Hepatocyte (in vitro differentiated cells): ENCODE data around the gene RABL2A. TPM values are rescaled to one million over a fixed set of nuclear protein-coding genes. Genes with fewer than 3 reads are reported as not detected.
"Not testable (repeated sequence)": the region's sequence is repeated elsewhere in the genome, so short reads cannot be mapped to it uniquely, and the experiment has no call there.

ENCODE experiments used
- DNase-seq: peaks from one replicate; pipeline ENCODE4 v3.0.0-alpha.2; 2016; ENCODE audit warnings: low spot score
- H2AFZ ChIP-seq: fragments of 200-600 bp; sonication (generic); 2 replicates; pipeline ENCODE4 v1.6.0; 2016; ENCODE audit warnings: antibody characterized with exemption, mild to moderate bottlenecking
- H3K27ac ChIP-seq: fragments of 200-600 bp; sonication (generic); 2 replicates; pipeline ENCODE4 v1.5.1; 2016; ENCODE audit warnings: mild to moderate bottlenecking
- H3K27me3 ChIP-seq: fragments of 200-600 bp; sonication (generic); 2 replicates; pipeline ENCODE4 v1.6.1; 2016
- H3K36me3 ChIP-seq: fragments of 200-600 bp; sonication (generic); replicated peaks from 2 replicates; pipeline ENCODE4 v1.5.1; 2016; ENCODE audit warnings: low read depth; ENCODE audit not compliant: insufficient read depth
- H3K4me1 ChIP-seq: fragments of 200-600 bp; sonication (generic); 2 replicates; pipeline ENCODE4 v1.5.1; 2016; ENCODE audit warnings: mild to moderate bottlenecking, moderate library complexity; ENCODE audit not compliant: insufficient read depth
- H3K4me2 ChIP-seq: fragments of 200-600 bp; sonication (generic); 2 replicates; pipeline ENCODE4 v1.6.0; 2016
- H3K4me3 ChIP-seq: fragments of 200-600 bp; sonication (generic); 2 replicates; pipeline ENCODE4 v1.5.1; 2016; ENCODE audit warnings: mild to moderate bottlenecking
- H3K79me2 ChIP-seq: fragments of 200-600 bp; sonication (generic); 2 replicates; pipeline ENCODE4 v1.6.0; 2017; ENCODE audit warnings: mild to moderate bottlenecking
- H3K9me2 ChIP-seq: fragments of 200-600 bp; sonication (generic); replicated peaks from 2 replicates; pipeline ENCODE4 v1.6.0; 2017; ENCODE audit warnings: mild to moderate bottlenecking; ENCODE audit not compliant: insufficient read depth
- H3K9me3 ChIP-seq: fragments of 200-600 bp; sonication (generic); 2 replicates; pipeline ENCODE4 v1.5.1; 2016; ENCODE audit warnings: low read depth, mild to moderate bottlenecking
- H4K20me1 ChIP-seq: fragments of 200-600 bp; sonication (generic); 2 replicates; pipeline ENCODE4 v1.6.0; 2016; ENCODE audit warnings: mild to moderate bottlenecking; ENCODE audit not compliant: insufficient read depth, poor library complexity, severe bottlenecking
- EZH2 ChIP-seq: fragments of 200-600 bp; sonication (generic); IDR thresholded peaks from 2 replicates; pipeline ENCODE4 v1.6.1; 2016; ENCODE audit warnings: antibody characterized with exemption, mild to moderate bottlenecking, borderline replicate concordance
- EZH2phosphoT487 ChIP-seq: fragments of 200-600 bp; sonication (generic); IDR thresholded peaks from one replicate; pipeline ENCODE4 v1.6.1; 2018; ENCODE audit warnings: antibody characterized with exemption, mild to moderate bottlenecking, low read depth, moderate library complexity; ENCODE audit not compliant: unreplicated experiment, severe bottlenecking
- WGBS: methylation state at CpG from one replicate; pipeline ENCODE4 v1.1.6; 2016; ENCODE audit warnings: low lambda C conversion rate; ENCODE audit errors: missing lambda C conversion rate; 5-methylcytosine and 5-hydroxymethylcytosine counted together
- microRNA-seq: library from miRNA; unstranded; fragments of <30 nt; microRNA quantifications from one replicate; pipeline ENCODE4, GENCODE V29; 2017
- polyA plus RNA-seq: library from polyadenylated mRNA; unstranded; fragments of >200 nt; fragmentation: Nextera tagmentation; extraction: Ambion mirVana; gene quantifications from 2 replicates; pipeline ENCODE4 v1.2.1, GENCODE V29; 2016
- small RNA-seq: library from RNA; depleted of rRNA; stranded (forward); fragments of <200 nt; gene quantifications from one replicate; pipeline ENCODE3, GENCODE V24; 2014
- total RNA-seq: library from RNA; depleted of rRNA; stranded (reverse); fragments of >200 nt; gene quantifications from 2 replicates; pipeline ENCODE4 v1.2.3, GENCODE V29; 2014
- TF ChIP-seq, protein P1 (sequence below): fragments of 200-600 bp; sonication (generic); IDR thresholded peaks from 2 replicates; pipeline ENCODE4 v1.5.1; 2016; ENCODE audit warnings: antibody characterized with exemption, mild to moderate bottlenecking; ENCODE audit not compliant: poor library complexity

RABL2A gene
- total and polyA plus RNA-seq, 2 experiments from 2014 or later, result 9.3 to 15.4 TPM

DNA sequence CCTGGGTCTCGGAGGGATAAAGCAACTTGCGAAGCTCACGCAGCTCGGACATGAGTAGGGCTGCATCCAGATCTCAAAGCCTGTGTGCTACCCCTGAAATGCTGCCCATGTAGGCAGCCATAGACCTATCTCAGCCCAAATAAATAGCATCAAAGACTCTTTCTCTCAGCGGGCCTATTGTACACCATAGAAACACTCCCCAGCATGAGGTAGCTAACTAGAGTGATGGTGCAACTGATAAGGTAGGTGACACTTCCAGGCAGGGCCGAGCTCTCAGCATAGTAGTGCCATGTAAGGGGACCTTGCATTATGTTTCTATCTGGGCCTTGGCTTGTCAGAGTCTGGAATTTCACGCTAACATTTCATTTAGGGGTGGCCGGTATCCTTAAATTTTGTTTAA, 52.4 kb downstream of the RABL2A start:
- H3K27ac ChIP-seq, result no peak overlapping the region
- 77% methylated on average over 8 of the region's 8 CpGs for WGBS
- no peak for TF ChIP-seq EZH2
- TF ChIP-seq, protein P1, sequence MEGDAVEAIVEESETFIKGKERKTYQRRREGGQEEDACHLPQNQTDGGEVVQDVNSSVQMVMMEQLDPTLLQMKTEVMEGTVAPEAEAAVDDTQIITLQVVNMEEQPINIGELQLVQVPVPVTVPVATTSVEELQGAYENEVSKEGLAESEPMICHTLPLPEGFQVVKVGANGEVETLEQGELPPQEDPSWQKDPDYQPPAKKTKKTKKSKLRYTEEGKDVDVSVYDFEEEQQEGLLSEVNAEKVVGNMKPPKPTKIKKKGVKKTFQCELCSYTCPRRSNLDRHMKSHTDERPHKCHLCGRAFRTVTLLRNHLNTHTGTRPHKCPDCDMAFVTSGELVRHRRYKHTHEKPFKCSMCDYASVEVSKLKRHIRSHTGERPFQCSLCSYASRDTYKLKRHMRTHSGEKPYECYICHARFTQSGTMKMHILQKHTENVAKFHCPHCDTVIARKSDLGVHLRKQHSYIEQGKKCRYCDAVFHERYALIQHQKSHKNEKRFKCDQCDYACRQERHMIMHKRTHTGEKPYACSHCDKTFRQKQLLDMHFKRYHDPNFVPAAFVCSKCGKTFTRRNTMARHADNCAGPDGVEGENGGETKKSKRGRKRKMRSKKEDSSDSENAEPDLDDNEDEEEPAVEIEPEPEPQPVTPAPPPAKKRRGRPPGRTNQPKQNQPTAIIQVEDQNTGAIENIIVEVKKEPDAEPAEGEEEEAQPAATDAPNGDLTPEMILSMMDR, result no peak
- no peak for TF ChIP-seq EZH2phosphoT487
- no peaks in the 10 kb centered on the region for H3K27me3 ChIP-seq
- H2AFZ ChIP-seq, result no peak overlapping the region
- H3K9me3 ChIP-seq, result no peaks in the 10 kb centered on the region
- no peaks in the 10 kb centered on the region for H3K9me2 ChIP-seq
- no peak overlapping the region for H3K4me3 ChIP-seq
- no peaks in the 10 kb centered on the region for H3K4me1 ChIP-seq
- no peaks in the 10 kb centered on the region for H4K20me1 ChIP-seq
- no peak overlapping the region for H3K4me2 ChIP-seq
- no peaks in the 10 kb centered on the region for H3K79me2 ChIP-seq
- H3K36me3 ChIP-seq, result no peaks in the 10 kb centered on the region
- no peak for DNase-seq

DNA sequence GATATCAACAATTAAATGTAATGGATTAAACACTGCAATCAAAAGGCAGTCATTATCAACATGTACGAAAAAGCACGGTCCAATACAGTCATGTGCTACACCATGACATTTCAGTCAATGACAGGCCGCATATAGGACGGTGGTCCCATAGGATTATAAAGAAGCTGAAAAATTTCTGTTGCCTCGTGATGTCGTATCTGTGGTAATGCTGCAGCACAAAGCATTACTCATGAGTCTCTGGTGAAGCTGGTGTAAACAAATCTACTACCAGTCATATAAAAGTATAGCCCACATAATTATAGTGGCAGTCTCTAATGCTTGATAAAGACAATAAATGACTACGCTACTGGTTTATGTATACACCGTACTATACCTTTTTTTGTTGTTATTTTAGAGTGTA, 58.4 kb downstream of the RABL2A start:
- H4K20me1 ChIP-seq, result no peaks in the 10 kb centered on the region
- H3K27me3 ChIP-seq, result no peaks in the 10 kb centered on the region
- H3K4me3 ChIP-seq, result no peak overlapping the region
- DNase-seq, result no peak
- H3K27ac ChIP-seq, result no peak overlapping the region
- H2AFZ ChIP-seq, result no peak overlapping the region
- TF ChIP-seq, protein P1, result no peak
- TF ChIP-seq EZH2phosphoT487, result no peak
- TF ChIP-seq EZH2, result no peak
- no peaks in the 10 kb centered on the region for H3K36me3 ChIP-seq
- no peaks in the 10 kb centered on the region for H3K4me1 ChIP-seq
- no peak overlapping the region for H3K4me2 ChIP-seq
- 92% methylated on average over 8 of the region's 8 CpGs for WGBS
- H3K9me3 ChIP-seq, result no peaks in the 10 kb centered on the region
- H3K9me2 ChIP-seq, result no peaks in the 10 kb centered on the region
- H3K79me2 ChIP-seq, result no peaks in the 10 kb centered on the region

DNA sequence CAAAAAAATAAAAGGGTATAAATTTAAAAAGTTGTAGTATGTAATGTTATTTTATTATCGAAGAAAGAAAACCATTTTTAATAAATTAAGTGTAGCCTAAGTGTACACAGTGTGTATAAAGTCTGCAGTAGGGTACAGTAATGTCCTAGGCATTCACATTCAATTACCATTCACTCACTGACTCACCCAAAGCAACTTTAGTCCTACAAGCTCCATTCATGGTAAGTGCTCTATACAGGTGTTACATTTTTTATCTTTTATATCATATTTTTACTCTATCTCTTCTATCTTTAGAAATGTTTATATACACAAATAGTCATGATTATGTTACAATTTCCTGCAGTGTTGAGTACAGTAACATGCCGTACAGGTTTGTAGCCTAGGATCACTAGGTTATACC, 59.5 kb downstream of the RABL2A start:
- WGBS, result 89% methylated on average over 2 of the region's 2 CpGs
- Histone ChIP-seq H3K4me1 (no peaks in the 10 kb centered on the region), H3K27ac (no peak overlapping the region), H3K9me3 (no peaks in the 10 kb centered on the region), H3K4me3 (no peak overlapping the region), H3K79me2 (no peaks in the 10 kb centered on the region), H3K9me2 (no peaks in the 10 kb centered on the region), H4K20me1 (no peaks in the 10 kb centered on the region), H3K36me3 (no peaks in the 10 kb centered on the region), H3K4me2 (no peak overlapping the region), H2AFZ (no peak overlapping the region), H3K27me3 (no peaks in the 10 kb centered on the region)
- no peak for DNase-seq
- TF ChIP-seq, protein P1, result no peak
- TF ChIP-seq EZH2 (no peak), EZH2phosphoT487 (no peak)

DNA sequence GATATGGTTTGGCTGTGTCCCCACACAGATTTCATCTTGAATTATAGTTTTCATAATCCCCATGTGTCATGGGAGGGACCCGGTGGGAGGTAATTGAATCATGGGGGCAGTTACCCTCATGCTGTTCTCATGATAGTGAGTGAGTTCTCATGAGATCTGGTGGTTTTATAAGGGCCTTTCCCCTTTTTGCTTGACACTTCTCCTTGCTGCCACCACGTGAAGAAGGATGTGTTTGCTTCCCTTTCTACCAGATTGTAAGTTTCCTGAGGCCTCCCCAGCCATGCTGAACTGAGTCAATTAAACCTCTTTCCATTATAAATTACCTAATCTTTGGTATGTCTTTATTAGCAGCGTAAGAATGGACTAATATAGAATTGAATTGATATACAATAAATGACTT, 63.8 kb downstream of the RABL2A start:
- H3K27ac ChIP-seq, H3K4me3 ChIP-seq, H3K4me1 ChIP-seq, DNase-seq, H3K9me3 ChIP-seq, H3K4me2 ChIP-seq, H3K36me3 ChIP-seq, H3K27me3 ChIP-seq, H3K79me2 ChIP-seq, H3K9me2 ChIP-seq, H4K20me1 ChIP-seq, H2AFZ ChIP-seq: not testable (repeated sequence)
- 62% methylated on average over 3 of the region's 3 CpGs for WGBS

Small RNAs within 50 kb of the gene (microRNA-seq; reads per million reads assigned to microRNA genes)
- not detected for gene MIR1302-3

Small RNAs within 50 kb of the gene (small RNA-seq; reads per million reads assigned to genes)
- gene MIR1302-3 (not detected), gene RNU6-744P (not detected)

Other genes with a start within 250 kb of the RABL2A start
- 43.8 and 46.3 TPM in 2 replicates for gene ZNG1B, start 189.6 kb upstream of the RABL2A start, total RNA-seq
- gene ZNG1B, start 189.6 kb upstream of the RABL2A start, polyA plus RNA-seq, result 52.3 and 55.4 TPM in 2 replicates
- 0.12 and 0.20 TPM in 2 replicates for gene FOXD4L1, start 128.6 kb upstream of the RABL2A start, total RNA-seq
- gene FOXD4L1, start 128.6 kb upstream of the RABL2A start, polyA plus RNA-seq, result not detected in 2 replicates
- gene SLC35F5, start 129.4 kb downstream of the RABL2A start, total RNA-seq, result 132 and 145 TPM in 2 replicates
- gene SLC35F5, start 129.4 kb downstream of the RABL2A start, polyA plus RNA-seq, result 67.5 and 69.4 TPM in 2 replicates